HepG2 (cell line): ENCODE measurements around the gene SLC23A3. TPM values are rescaled to one million over a fixed set of nuclear protein-coding genes. Genes with fewer than 3 reads are reported as not detected.
A peak's percentile ranks its signal among the peaks of the same experiment; 100 is the strongest.

Source experiments
- ATAC-seq: fragments of 200-7000 bp; cut with Tn5 transposase; 3 replicates; pipeline ENCODE4 v1.9.1; 2020; ENCODE audit warnings: mild to moderate bottlenecking, moderate library complexity
- BruUV-seq: library from RNA; stranded (reverse); fragments of 400-500 nt; replicated peaks from 2 replicates; lab custom pipeline; 2021; lab: Mats Ljungman, UMichigan
- CTCF ChIA-PET: fragments of 300-600 bp; formaldehyde crosslinking; extraction: SDS; loops from one replicate; lab custom pipeline; 2021; ENCODE audit warnings: low total read pairs, inconsistent platforms, low intra/inter-chr PET ratio; lab: Yijun Ruan, JAX
- POLR2A ChIA-PET: fragments of 350-600 bp; sonication (Branson Sonifier 250); formaldehyde crosslinking; loops from one replicate; lab custom pipeline; 2020; ENCODE audit warnings: antibody characterized with exemption, inconsistent platforms; lab: Yijun Ruan, JAX
- DNase-seq: peaks from one replicate; pipeline ENCODE4 v3.0.0-alpha.2; 2015; ENCODE audit warnings: low spot score
- FAIRE-seq: peaks from 3 replicates; lab custom pipeline; 2011; peaks lifted over from hg19 to GRCh38; lab: Jason Lieb, UNC
- H2AFZ ChIP-seq: one replicate; pipeline ENCODE4 v1.6.1; 2011; ENCODE audit warnings: low read length, inconsistent platforms
- H3K27ac ChIP-seq: fragments of 300-600 bp; 3 replicates; pipeline ENCODE4 v1.8.0; 2011; ENCODE audit warnings: mixed run types, mild to moderate bottlenecking, mixed read lengths, low read length, inconsistent platforms; ENCODE audit not compliant: insufficient read depth; ENCODE audit errors: extremely low read length
- H3K27me3 ChIP-seq, 2 experiments: fragments of 200-600 bp in 1 of 2; 2 replicates in 1 of 2; 3 replicates in 1 of 2; pipeline versions ENCODE4 v1.6.0 to v1.8.0; 2011; ENCODE audit warnings: low read length in 2 of 2, mild to moderate bottlenecking in 2 of 2, moderate library complexity in 2 of 2, inconsistent platforms in 1 of 2; ENCODE audit not compliant: insufficient read depth in 2 of 2, control insufficient read depth in 1 of 2
- H3K36me3 ChIP-seq, 2 experiments: fragments of 200-600 bp in 1 of 2; replicated peaks in 1 of 2; 2 replicates in 1 of 2; 3 replicates in 1 of 2; pipeline versions ENCODE4 v1.5.1 to v1.8.0; 2011; ENCODE audit warnings: low read length in 2 of 2, inconsistent platforms in 1 of 2; ENCODE audit not compliant: insufficient read depth in 2 of 2, control insufficient read depth in 1 of 2
- H3K4me1 ChIP-seq: 2 replicates; pipeline ENCODE4 v1.5.1; 2012; ENCODE audit warnings: low read length, inconsistent platforms; ENCODE audit not compliant: insufficient read depth
- H3K4me2 ChIP-seq: 2 replicates; pipeline ENCODE4 v1.6.0; 2011; ENCODE audit warnings: low read depth, low read length, inconsistent platforms
- H3K4me3 ChIP-seq, 3 experiments: fragments of 200-600 bp in 1 of 3; sonication (generic), shearing (Covaris generic) in 1 of 3; replicated peaks in 1 of 3; 2 replicates each; pipeline ENCODE4 v1.5.1; 2011 to 2016; ENCODE audit warnings: low read length in 3 of 3, inconsistent platforms in 2 of 3, low read depth in 2 of 3, mild to moderate bottlenecking in 2 of 3, control low read depth in 1 of 3, mixed read lengths in 1 of 3; ENCODE audit not compliant: insufficient read depth in 1 of 3
- H3K79me2 ChIP-seq: one replicate; pipeline ENCODE4 v1.6.1; 2011; ENCODE audit warnings: low read length, inconsistent platforms; ENCODE audit not compliant: insufficient read depth
- H3K9ac ChIP-seq: 2 replicates; pipeline ENCODE4 v1.6.0; 2011; ENCODE audit warnings: mild to moderate bottlenecking, low read depth, low read length, inconsistent platforms; ENCODE audit not compliant: insufficient read depth
- H3K9me3 ChIP-seq: 2 replicates; pipeline ENCODE4 v1.5.1; 2012; ENCODE audit warnings: mild to moderate bottlenecking, low read length
- H4K20me1 ChIP-seq: 2 replicates; pipeline ENCODE4 v1.6.0; 2011; ENCODE audit warnings: inconsistent platforms, mild to moderate bottlenecking, low read length, moderate library complexity; ENCODE audit not compliant: insufficient read depth
- KAT2B ChIP-seq: fragments of 150-350 bp; IDR thresholded peaks from 2 replicates; pipeline ENCODE4 v1.6.1; 2014; ENCODE audit warnings: low read depth, low read length, borderline replicate concordance
- ZNF121 ChIP-seq: sonication (generic); formaldehyde crosslinking; IDR thresholded peaks from 2 replicates; pipeline ENCODE4 v1.5.0; 2020; ENCODE audit warnings: mild to moderate bottlenecking, missing genetic modification reagents
- ZNF609 ChIP-seq: sonication (generic); formaldehyde crosslinking; IDR thresholded peaks from 2 replicates; pipeline ENCODE4 v1.4.0; 2020; ENCODE audit warnings: mild to moderate bottlenecking, missing genetic modification reagents, borderline replicate concordance
- ZNF724P ChIP-seq: sonication (generic); formaldehyde crosslinking; IDR thresholded peaks from 2 replicates; pipeline ENCODE4 v1.8.0; 2022; ENCODE audit warnings: missing genetic modification reagents, borderline replicate concordance
- WGBS: methylation state at CpG from one replicate; pipeline ENCODE4 v1.1.6; 2017; ENCODE audit warnings: low lambda C conversion rate; 5-methylcytosine and 5-hydroxymethylcytosine counted together
- in situ Hi-C: cut with HindIII; loops from 2 replicates; pipeline ENCODE4 v1.10.0; 2017; ENCODE audit warnings: low pct_unique_long_range_greater_than_20kb; ENCODE audit not compliant: extremely low pct_ligation_motif_present
- intact Hi-C: fragments of 100-400 bp; cut with micrococcal nuclease; formaldehyde crosslinking; loops from one replicate; pipeline ENCODE4 v1.10.0; 2022; ENCODE audit not compliant: unreplicated experiment
- polyA plus RNA-seq, 8 experiments: library from polyadenylated mRNA; depleted of rRNA in 3 of 8; stranded (reverse) in 7 of 8; unstranded in 1 of 8; fragments of >200 nt; fragmentation: Illumina TruSeq in 4 of 8; extraction: Trizol in 4 of 8; gene quantifications; 2 replicates each; pipeline versions ENCODE4 v1.2.1 to v1.2.3, GENCODE V29; 2011 to 2016; ENCODE audit warnings: low read depth in 4 of 8, missing spikeins in 1 of 8, mixed read lengths in 1 of 8; ENCODE audit not compliant: insufficient read depth in 1 of 8
- total RNA-seq, 5 experiments: library from RNA; depleted of rRNA; stranded (reverse); fragments of >200 nt; fragmentation: Illumina TruSeq; extraction: Trizol; gene quantifications; 2 replicates each; pipeline ENCODE4 v1.2.3, GENCODE V29; 2016; ENCODE audit warnings: low read depth in 1 of 5

The SLC23A3 gene
- total and polyA plus RNA-seq, 2 of the 13 experiments (the other 11 are each of a cell fraction or from before 2014, with no cell fraction given) = 0.38 to 0.78 TPM

GRCh38 chr2:219205165-219205538, 35.3 kb upstream of the SLC23A3 start:
- ChIA-PET POLR2A (interaction anchor here (1.4 to 5.6 kb wide), 2 partner anchors 12 to 29 kb away, joined by 3 to 196 read pairs; partner anchors contain the start of genes ABCB6 and CNPPD1), CTCF (interaction anchor here (0.9 kb wide), 1 partner anchor 90 kb away, joined by 3 read pairs; no protein-coding TSS in a partner anchor)
- H4K20me1 ChIP-seq = no peaks in the 10 kb centered on the region
- H3K27ac ChIP-seq = no peak overlapping the region
- no peaks in the 10 kb centered on the region for H3K9me3 ChIP-seq
- 83% methylated on average over 5 of the region's 5 CpGs for WGBS
- peaks cover 53% of the 10 kb centered on the region for H3K4me1 ChIP-seq
- H3K79me2 ChIP-seq = peaks cover 6% of the 10 kb centered on the region
- ATAC-seq (no peak), DNase-seq (no peak), FAIRE-seq (no peak)
- H3K4me3 ChIP-seq = no peak overlapping the region
- H3K4me2 ChIP-seq = no peak overlapping the region
- in situ Hi-C loops (loop anchor here (5.0 kb wide), 1 partner anchor 33 kb away; the partner anchor contains the start of gene SLC23A3), intact Hi-C loops (no loop called here)
- no peak overlapping the region for H3K9ac ChIP-seq
- no TSS peak for BruUV-seq
- H3K36me3 ChIP-seq = peaks cover 2 to 11% of the 10 kb centered on the region in 2 experiments
- no peaks in the 10 kb centered on the region; a peak in 1 of 5 replicates for H3K27me3 ChIP-seq
- H2AFZ ChIP-seq = no peak overlapping the region
- TF ChIP-seq ZNF121 (CRISPR knock-in tag) (peak; percentile 75; the same call in 1 of the 2 replicates), ZNF609 (CRISPR knock-in tag) (no peak), ZNF724P (no peak), KAT2B (no peak)
